H9 (cell line): ENCODE measurements around the gene ZMPSTE24. TPM values are rescaled to one million over a fixed set of nuclear protein-coding genes. Genes with fewer than 3 reads are reported as not detected.

ENCODE experiments used
- DNase-seq: peaks from one replicate; pipeline ENCODE4 v3.0.0-alpha.2; 2017
- H2AFZ ChIP-seq: one replicate; pipeline ENCODE4 v1.6.1; 2013; ENCODE audit warnings: mild to moderate bottlenecking, low read length, control low read depth, moderate library complexity
- H2AK5ac ChIP-seq: 2 replicates; pipeline ENCODE4 v1.6.1; 2013; ENCODE audit warnings: low read length, control low read depth, mixed read lengths; ENCODE audit not compliant: insufficient read length
- H2BK120ac ChIP-seq: one replicate; pipeline ENCODE4 v1.6.1; 2013; ENCODE audit warnings: low read depth, mild to moderate bottlenecking, low read length, control low read depth, inconsistent platforms; ENCODE audit not compliant: poor library complexity, severe bottlenecking
- H2BK12ac ChIP-seq: 2 replicates; pipeline ENCODE4 v1.6.1; 2013; ENCODE audit warnings: low read length, control low read depth, mixed read lengths, low read depth; ENCODE audit not compliant: insufficient read length
- H2BK15ac ChIP-seq: 2 replicates; pipeline ENCODE4 v1.6.1; 2013; ENCODE audit warnings: low read depth, low read length, control low read depth
- H2BK20ac ChIP-seq: one replicate; pipeline ENCODE4 v1.6.1; 2013; ENCODE audit warnings: low read depth, mild to moderate bottlenecking, low read length, control low read depth, inconsistent platforms; ENCODE audit not compliant: poor library complexity, severe bottlenecking
- H2BK5ac ChIP-seq: 2 replicates; pipeline ENCODE4 v1.6.1; 2013; ENCODE audit warnings: low read length, control low read depth, mixed read lengths; ENCODE audit not compliant: insufficient read length
- H3K14ac ChIP-seq: 2 replicates; pipeline ENCODE4 v1.6.1; 2013; ENCODE audit warnings: low read length, control low read depth; ENCODE audit not compliant: insufficient read depth
- H3K18ac ChIP-seq: 2 replicates; pipeline ENCODE4 v1.6.1; 2013; ENCODE audit warnings: low read depth, mild to moderate bottlenecking, mixed read lengths, low read length, control low read depth; ENCODE audit not compliant: insufficient read length
- H3K23ac ChIP-seq: 2 replicates; pipeline ENCODE4 v1.6.1; 2013; ENCODE audit warnings: low read length, control low read depth, mixed read lengths, low read depth; ENCODE audit not compliant: insufficient read length
- H3K23me2 ChIP-seq: 2 replicates; pipeline ENCODE4 v1.6.1; 2013; ENCODE audit warnings: low read depth, mild to moderate bottlenecking, mixed read lengths, low read length, control low read depth; ENCODE audit not compliant: insufficient read length, poor library complexity, severe bottlenecking
- H3K27ac ChIP-seq: 2 replicates; pipeline ENCODE4 v1.5.1; 2013; ENCODE audit warnings: low read length, control low read depth, mixed read lengths, low read depth; ENCODE audit not compliant: insufficient read length
- H3K27me3 ChIP-seq: 2 replicates; pipeline ENCODE4 v1.6.1; 2013; ENCODE audit warnings: low read length, control low read depth, inconsistent platforms; ENCODE audit not compliant: insufficient read depth
- H3K4ac ChIP-seq: 2 replicates; pipeline ENCODE4 v1.6.1; 2013; ENCODE audit warnings: low read depth, mild to moderate bottlenecking, control low read depth, inconsistent platforms, low read length, moderate library complexity
- H3K4me1 ChIP-seq: 2 replicates; pipeline ENCODE4 v1.6.1; 2013; ENCODE audit warnings: low read length, control low read depth, inconsistent platforms; ENCODE audit not compliant: insufficient read depth
- H3K4me2 ChIP-seq: 2 replicates; pipeline ENCODE4 v1.6.1; 2013; ENCODE audit warnings: low read length, control low read depth, mixed read lengths; ENCODE audit not compliant: insufficient read length, insufficient read depth
- H3K56ac ChIP-seq: 2 replicates; pipeline ENCODE4 v1.6.1; 2013; ENCODE audit warnings: low read depth, mild to moderate bottlenecking, mixed read lengths, low read length, control low read depth; ENCODE audit not compliant: insufficient read length
- H3K79me1 ChIP-seq: 2 replicates; pipeline ENCODE4 v1.6.1; 2013; ENCODE audit warnings: low read depth, mild to moderate bottlenecking, moderate library complexity, low read length, control low read depth, inconsistent platforms; ENCODE audit not compliant: insufficient read depth, poor library complexity, severe bottlenecking
- H3K79me2 ChIP-seq: 2 replicates; pipeline ENCODE4 v1.6.1; 2013; ENCODE audit warnings: low read length, control low read depth, inconsistent platforms; ENCODE audit not compliant: insufficient read depth
- H3K9ac ChIP-seq: 2 replicates; pipeline ENCODE4 v1.6.1; 2013; ENCODE audit warnings: low read length, control low read depth, mixed read lengths; ENCODE audit not compliant: insufficient read length; ENCODE audit errors: extremely low read depth
- H3K9me3 ChIP-seq: one replicate; pipeline ENCODE4 v1.6.1; 2013; ENCODE audit warnings: low read depth, low read length, inconsistent platforms; ENCODE audit not compliant: control insufficient read depth
- H3T11ph ChIP-seq: one replicate; pipeline ENCODE4 v1.6.1; 2013; ENCODE audit warnings: mild to moderate bottlenecking, low read length, control low read depth, inconsistent platforms
- H4K20me1 ChIP-seq: one replicate; pipeline ENCODE4 v1.6.1; 2013; ENCODE audit not compliant: control insufficient read depth, insufficient read length, insufficient read depth
- H4K5ac ChIP-seq: 2 replicates; pipeline ENCODE4 v1.6.1; 2013; ENCODE audit warnings: low read depth, mild to moderate bottlenecking, mixed read lengths, low read length, control low read depth; ENCODE audit not compliant: insufficient read length
- H4K8ac ChIP-seq: replicated peaks from 2 replicates; pipeline ENCODE4 v1.6.1; 2013; ENCODE audit warnings: low read length, control low read depth, mixed read lengths, low read depth; ENCODE audit not compliant: insufficient read length
- H4K91ac ChIP-seq: 2 replicates; pipeline ENCODE4 v1.6.1; 2013; ENCODE audit warnings: low read depth, mild to moderate bottlenecking, moderate library complexity, mixed read lengths, low read length, control low read depth; ENCODE audit not compliant: insufficient read length
- H3K27ac Mint-ChIP-seq, 3 experiments: 2 replicates in 2 of 3; 3 replicates in 1 of 3; pipeline ENCODE4 v1.8.0; 2020 to 2021; ENCODE audit warnings: mixed read lengths in 3 of 3, mild to moderate bottlenecking in 1 of 3, moderate library complexity in 1 of 3
- H3K27me3 Mint-ChIP-seq: 2 replicates; pipeline ENCODE4 v1.8.0; 2021; ENCODE audit warnings: low read depth, mild to moderate bottlenecking, moderate library complexity, mixed read lengths
- H3K36me3 Mint-ChIP-seq, 3 experiments: 2 replicates in 2 of 3; 3 replicates in 1 of 3; pipeline ENCODE4 v1.8.0; 2020 to 2021; ENCODE audit warnings: low read depth in 3 of 3, mixed read lengths in 3 of 3; ENCODE audit not compliant: insufficient read depth in 1 of 3
- H3K4me1 Mint-ChIP-seq, 2 experiments: 2 replicates each; pipeline ENCODE4 v1.8.0; 2020; ENCODE audit warnings: mixed read lengths in 2 of 2
- H3K4me3 Mint-ChIP-seq, 2 experiments: 2 replicates in 1 of 2; 3 replicates in 1 of 2; pipeline ENCODE4 v1.8.0; 2020 to 2021; ENCODE audit warnings: mild to moderate bottlenecking in 2 of 2, mixed read lengths in 2 of 2, moderate library complexity in 1 of 2
- H3K9me3 Mint-ChIP-seq, 2 experiments: 2 replicates in 1 of 2; 3 replicates in 1 of 2; pipeline ENCODE4 v1.8.0; 2020; ENCODE audit warnings: mild to moderate bottlenecking in 2 of 2, mixed read lengths in 2 of 2, moderate library complexity in 1 of 2
- CTCF ChIP-seq: fragments of 200-600 bp; sonication (generic); conservative IDR thresholded peaks from 3 replicates; pipeline ENCODE4 v1.8.0; 2021; ENCODE audit warnings: antibody characterized with exemption, mild to moderate bottlenecking
- total RNA-seq: library from RNA; stranded (reverse); gene quantifications from 2 replicates; pipeline ENCODE4 v1.2.1, GENCODE V29; 2021

Gene ZMPSTE24
- total RNA-seq, 1 experiment from 2014 or later, result 47.6 TPM

- Histone ChIP-seq H3K27ac (no peak overlapping the region), H2BK5ac (no peak overlapping the region), H2AFZ (no peak overlapping the region), H3K23ac (no peak overlapping the region), H3K79me1 (no peaks in the 10 kb centered on the region), H3T11ph (no peak overlapping the region), H2AK5ac (no peak overlapping the region), H4K91ac (no peak overlapping the region), H3K18ac (no peak overlapping the region), H3K27me3 (no peaks in the 10 kb centered on the region), H3K9me3 (no peaks in the 10 kb centered on the region), H3K56ac (no peak overlapping the region), H2BK120ac (no peak overlapping the region), H2BK20ac (no peak overlapping the region), H4K20me1 (no peaks in the 10 kb centered on the region), H3K4ac (no peak overlapping the region), H3K79me2 (no peaks in the 10 kb centered on the region), H3K23me2 (no peaks in the 10 kb centered on the region), H3K14ac (no peak overlapping the region), H4K5ac (no peak overlapping the region), H2BK12ac (no peak overlapping the region), H3K9ac (no peak overlapping the region), H2BK15ac (no peak overlapping the region), H3K4me1 (no peaks in the 10 kb centered on the region), H4K8ac (no peak overlapping the region), H3K4me2 (no peak overlapping the region)
- Mint-ChIP-seq H3K36me3 (peaks cover under 1 to 10% (median 7%) of the 10 kb centered on the region in 3 experiments; a peak in 6 of 7 replicates), H3K27me3 (no peaks in the 10 kb centered on the region; the same call in 1 of the 2 replicates), H3K4me1 (peaks cover 3 to 5% of the 10 kb centered on the region in 2 experiments; a peak in 3 of 4 replicates), H3K9me3 (no peaks in the 10 kb centered on the region), H3K27ac (no peak overlapping the region), H3K4me3 (peak overlapping the region in 1 of 2 experiments; percentile 39; a peak in 1 of 5 replicates)
- no peak for TF ChIP-seq CTCF
- no peak for DNase-seq
These were observed 2.8 kb upstream of the ZMPSTE24 start for GRCh38 chr1:40255231-40255630.
